GM12875 (cell line): ENCODE data around the gene CNGA4.
"Not testable (repeated sequence)": the region's sequence is repeated elsewhere in the genome, so short reads cannot be mapped to it uniquely, and the experiment has no call there.

Experiments
- H3K4me3 ChIP-seq: one replicate; pipeline ENCODE4 v1.5.1; 2011; ENCODE audit warnings: low read depth, low read length, control low read depth
- TF ChIP-seq, protein P1 (sequence below): IDR thresholded peaks from 2 replicates; pipeline ENCODE4 v1.5.1; 2011; ENCODE audit warnings: low read depth, mild to moderate bottlenecking, control low read depth, inconsistent platforms, low read length, moderate library complexity, borderline replicate concordance; ENCODE audit not compliant: insufficient read depth

CNGA4 gene

GRCh38 chr11:6260207-6260726, 21.4 kb downstream of the CNGA4 start:
- no peak overlapping the region for H3K4me3 ChIP-seq
- TF ChIP-seq, protein P1, sequence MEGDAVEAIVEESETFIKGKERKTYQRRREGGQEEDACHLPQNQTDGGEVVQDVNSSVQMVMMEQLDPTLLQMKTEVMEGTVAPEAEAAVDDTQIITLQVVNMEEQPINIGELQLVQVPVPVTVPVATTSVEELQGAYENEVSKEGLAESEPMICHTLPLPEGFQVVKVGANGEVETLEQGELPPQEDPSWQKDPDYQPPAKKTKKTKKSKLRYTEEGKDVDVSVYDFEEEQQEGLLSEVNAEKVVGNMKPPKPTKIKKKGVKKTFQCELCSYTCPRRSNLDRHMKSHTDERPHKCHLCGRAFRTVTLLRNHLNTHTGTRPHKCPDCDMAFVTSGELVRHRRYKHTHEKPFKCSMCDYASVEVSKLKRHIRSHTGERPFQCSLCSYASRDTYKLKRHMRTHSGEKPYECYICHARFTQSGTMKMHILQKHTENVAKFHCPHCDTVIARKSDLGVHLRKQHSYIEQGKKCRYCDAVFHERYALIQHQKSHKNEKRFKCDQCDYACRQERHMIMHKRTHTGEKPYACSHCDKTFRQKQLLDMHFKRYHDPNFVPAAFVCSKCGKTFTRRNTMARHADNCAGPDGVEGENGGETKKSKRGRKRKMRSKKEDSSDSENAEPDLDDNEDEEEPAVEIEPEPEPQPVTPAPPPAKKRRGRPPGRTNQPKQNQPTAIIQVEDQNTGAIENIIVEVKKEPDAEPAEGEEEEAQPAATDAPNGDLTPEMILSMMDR: no peak

DNA sequence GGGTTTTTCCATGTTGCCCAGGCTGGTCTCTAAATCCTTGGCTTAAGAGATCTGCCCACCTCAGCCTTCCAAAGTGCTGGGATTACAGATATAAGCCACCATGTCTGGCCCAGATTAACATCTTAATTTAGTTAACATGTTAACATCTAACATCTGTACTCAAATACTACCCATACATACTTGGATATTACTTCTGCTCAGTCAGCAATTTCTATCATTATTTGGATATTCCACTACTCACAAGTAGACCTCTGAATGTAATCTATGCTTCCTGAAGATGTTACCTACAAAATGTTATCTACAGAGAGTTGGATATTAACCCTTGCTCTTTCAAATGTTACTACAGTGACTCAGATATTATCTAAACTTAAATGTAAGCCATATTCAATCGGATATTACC, 24.8 kb downstream of the CNGA4 start:
- H3K4me3 ChIP-seq: no peak overlapping the region
- TF ChIP-seq, protein P1: no peak

GRCh38 chr11:6268820-6269219, 29.9 kb downstream of the CNGA4 start:
- TF ChIP-seq, protein P1: no peak
- no peak overlapping the region for H3K4me3 ChIP-seq

DNA sequence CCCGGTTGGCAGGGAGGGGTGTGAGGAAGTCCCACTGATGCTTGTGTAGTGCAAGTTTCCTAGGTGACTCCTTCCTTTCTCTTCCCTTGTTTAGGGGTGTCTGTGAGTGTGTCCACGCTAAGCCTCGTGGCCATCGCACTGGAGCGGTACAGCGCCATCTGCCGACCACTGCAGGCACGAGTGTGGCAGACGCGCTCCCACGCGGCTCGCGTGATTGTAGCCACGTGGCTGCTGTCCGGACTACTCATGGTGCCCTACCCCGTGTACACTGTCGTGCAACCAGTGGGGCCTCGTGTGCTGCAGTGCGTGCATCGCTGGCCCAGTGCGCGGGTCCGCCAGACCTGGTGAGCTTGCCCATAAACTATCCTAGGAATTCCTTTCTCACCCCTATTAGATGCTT, 31.1 kb downstream of the CNGA4 start:
- H3K4me3 ChIP-seq: no peak overlapping the region
- TF ChIP-seq, protein P1: no peak

GRCh38 chr11:6270584-6271246, 31.8 kb downstream of the CNGA4 start:
- TF ChIP-seq, protein P1: no peak
- no peak overlapping the region for H3K4me3 ChIP-seq

DNA sequence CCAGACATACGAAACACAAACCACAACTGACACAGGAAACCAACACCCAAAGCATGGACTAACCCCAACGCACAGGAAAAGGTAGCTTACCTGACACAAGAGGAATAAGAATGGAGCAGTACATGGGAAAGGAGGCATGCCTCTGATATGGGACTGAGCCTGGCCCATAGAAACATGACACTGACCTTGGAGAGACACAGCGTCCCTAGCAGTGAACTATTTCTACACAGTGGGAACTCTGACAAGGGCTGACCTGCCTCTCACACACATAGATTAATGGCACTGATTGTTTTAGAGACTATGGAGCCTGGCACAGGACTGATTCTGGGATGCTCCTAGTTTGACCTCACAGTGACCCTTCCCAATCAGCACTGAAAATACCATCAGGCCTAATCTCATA, 32.7 kb downstream of the CNGA4 start:
- H3K4me3 ChIP-seq: no peak overlapping the region
- TF ChIP-seq, protein P1: no peak

- TF ChIP-seq, protein P1: no peak
- H3K4me3 ChIP-seq: no peak overlapping the region
Observed at GRCh38 chr11:6273188-6273587, 34.3 kb downstream of the CNGA4 start.

DNA sequence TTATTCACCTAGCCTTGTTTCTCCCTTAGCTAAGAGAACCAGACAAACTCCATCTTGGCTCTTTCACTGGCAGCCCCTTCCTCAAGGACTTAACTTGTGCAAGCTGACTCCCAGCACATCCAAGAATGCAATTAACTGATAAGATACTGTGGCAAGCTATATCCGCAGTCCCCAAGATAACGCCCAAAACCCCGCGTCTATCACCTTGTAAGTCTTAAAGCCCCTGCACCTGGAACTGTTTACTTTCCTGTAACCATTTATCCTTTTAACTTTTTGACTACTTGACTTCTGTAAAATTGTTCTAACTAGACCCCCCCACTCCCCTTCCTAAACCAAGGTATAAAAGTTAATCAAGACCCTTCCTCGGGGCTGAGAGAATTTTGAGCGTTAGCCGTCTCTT, 41.9 kb downstream of the CNGA4 start:
- not testable (repeated sequence) for H3K4me3 ChIP-seq
